Tibial nerve (tissue), 4 donors: ENCODE results near the gene EGF. TPM values are rescaled to one million over a fixed set of nuclear protein-coding genes. Genes with fewer than 3 reads are reported as not detected.

ENCODE experiments used
- DNase-seq, 2 donors: peaks; one replicate each; pipeline ENCODE4 v3.0.0-alpha.2; 2019; ENCODE audit warnings: low spot score in 2 of 2
- H3K27ac ChIP-seq, 4 donors: fragments of 200-600 bp; sonication (generic) in 3 of 4; one replicate each; pipeline ENCODE4 v1.5.1; 2017 to 2019; ENCODE audit warnings: mild to moderate bottlenecking in 1 of 4
- H3K27me3 ChIP-seq, 2 donors: fragments of 200-600 bp; sonication (generic) in 1 of 2; one replicate each; pipeline versions ENCODE4 v1.5.1 to v1.6.0; 2017 to 2019
- H3K36me3 ChIP-seq, 3 donors: fragments of 200-600 bp; sonication (generic); one replicate each; pipeline ENCODE4 v1.5.1; 2018 to 2019
- H3K4me1 ChIP-seq, 4 donors: fragments of 200-600 bp; sonication (generic) in 3 of 4; one replicate each; pipeline ENCODE4 v1.5.1; 2017 to 2019
- H3K4me3 ChIP-seq, 4 donors: fragments of 200-600 bp; sonication (generic) in 3 of 4; one replicate each; pipeline ENCODE4 v1.5.1; 2017 to 2019; ENCODE audit warnings: mild to moderate bottlenecking in 1 of 4, moderate library complexity in 1 of 4
- H3K9me3 ChIP-seq, 4 donors: fragments of 200-600 bp; sonication (generic) in 3 of 4; one replicate each; pipeline ENCODE4 v1.5.1; 2017 to 2019
- EP300 ChIP-seq, 2 donors: sonication (generic); formaldehyde crosslinking; IDR thresholded peaks; one replicate each; pipeline ENCODE4 v1.6.1; 2017; ENCODE audit warnings: antibody characterized with exemption in 2 of 2, mild to moderate bottlenecking in 1 of 2
- POLR2A ChIP-seq, 2 donors: fragments of 450-650 bp; IDR thresholded peaks; one replicate each; pipeline ENCODE4 v1.6.1; 2017; ENCODE audit warnings: antibody characterized with exemption in 2 of 2, mild to moderate bottlenecking in 2 of 2, moderate library complexity in 2 of 2
- WGBS, 2 donors: methylation state at CpG; one replicate each; pipeline ENCODE4 v1.1.5; 2018; 5-methylcytosine and 5-hydroxymethylcytosine counted together
- small RNA-seq: library from RNA; depleted of rRNA; stranded (forward); fragments of <200 nt; gene quantifications from one replicate; pipeline ENCODE3, GENCODE V24; 2016
- total RNA-seq, 4 donors: library from RNA; depleted of rRNA; stranded (reverse); fragments of >200 nt; gene quantifications; one replicate each; pipeline ENCODE4 v1.1.0, GENCODE V29; 2016
- TF ChIP-seq, protein P1 (sequence below), 5 experiments: fragments of 200-600 bp in 3 of 5; fragments of 450-650 bp in 2 of 5; sonication (generic) in 3 of 5; IDR thresholded peaks; one replicate each; pipeline ENCODE4 v1.5.1; 2016 to 2019; ENCODE audit warnings: antibody characterized with exemption in 5 of 5, mild to moderate bottlenecking in 3 of 5, moderate library complexity in 2 of 5

Gene EGF
- total RNA-seq, 4 donors from 2014 or later: 0.42 to 1.6 TPM; not detected in 2

DNA sequence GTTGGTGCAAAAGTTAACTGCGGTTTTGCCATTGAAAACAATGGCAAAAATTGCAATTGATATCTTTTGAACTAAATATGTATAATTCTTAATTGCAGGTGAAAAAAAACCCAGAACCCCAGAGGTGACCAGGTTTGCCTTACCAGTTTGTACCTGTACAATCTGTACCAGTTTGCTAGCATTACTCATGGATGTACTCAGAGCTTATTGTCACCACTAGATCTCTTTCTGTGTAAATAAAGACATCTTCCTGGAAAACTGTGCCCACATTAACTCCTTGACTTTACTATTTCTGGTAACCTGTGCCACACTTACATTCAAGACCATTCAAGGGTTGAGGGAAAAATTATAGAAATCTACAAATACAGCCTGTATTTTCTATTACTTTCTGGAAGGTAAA is 146.0 kb downstream of the EGF start:
- Histone ChIP-seq H3K27me3 (no peaks in the 10 kb centered on the region), H3K36me3 (no peaks in the 10 kb centered on the region), H3K9me3 (no peaks in the 10 kb centered on the region), H3K4me3 (no peak overlapping the region), H3K4me1 (peaks cover 0 to 18% (median 5%) of the 10 kb centered on the region in 4 donors), H3K27ac (no peak overlapping the region)
- TF ChIP-seq POLR2A (IDR thresholded peaks at IDR 0.05): no peak
- no peak for TF ChIP-seq EP300 (IDR thresholded peaks at IDR 0.05)
- TF ChIP-seq, protein P1, sequence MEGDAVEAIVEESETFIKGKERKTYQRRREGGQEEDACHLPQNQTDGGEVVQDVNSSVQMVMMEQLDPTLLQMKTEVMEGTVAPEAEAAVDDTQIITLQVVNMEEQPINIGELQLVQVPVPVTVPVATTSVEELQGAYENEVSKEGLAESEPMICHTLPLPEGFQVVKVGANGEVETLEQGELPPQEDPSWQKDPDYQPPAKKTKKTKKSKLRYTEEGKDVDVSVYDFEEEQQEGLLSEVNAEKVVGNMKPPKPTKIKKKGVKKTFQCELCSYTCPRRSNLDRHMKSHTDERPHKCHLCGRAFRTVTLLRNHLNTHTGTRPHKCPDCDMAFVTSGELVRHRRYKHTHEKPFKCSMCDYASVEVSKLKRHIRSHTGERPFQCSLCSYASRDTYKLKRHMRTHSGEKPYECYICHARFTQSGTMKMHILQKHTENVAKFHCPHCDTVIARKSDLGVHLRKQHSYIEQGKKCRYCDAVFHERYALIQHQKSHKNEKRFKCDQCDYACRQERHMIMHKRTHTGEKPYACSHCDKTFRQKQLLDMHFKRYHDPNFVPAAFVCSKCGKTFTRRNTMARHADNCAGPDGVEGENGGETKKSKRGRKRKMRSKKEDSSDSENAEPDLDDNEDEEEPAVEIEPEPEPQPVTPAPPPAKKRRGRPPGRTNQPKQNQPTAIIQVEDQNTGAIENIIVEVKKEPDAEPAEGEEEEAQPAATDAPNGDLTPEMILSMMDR (IDR thresholded peaks at IDR 0.05): no peak
- DNase-seq: no peak
- WGBS, 2 donors: 97 to 100% methylated on average over 1 of the region's 1 CpG

DNA sequence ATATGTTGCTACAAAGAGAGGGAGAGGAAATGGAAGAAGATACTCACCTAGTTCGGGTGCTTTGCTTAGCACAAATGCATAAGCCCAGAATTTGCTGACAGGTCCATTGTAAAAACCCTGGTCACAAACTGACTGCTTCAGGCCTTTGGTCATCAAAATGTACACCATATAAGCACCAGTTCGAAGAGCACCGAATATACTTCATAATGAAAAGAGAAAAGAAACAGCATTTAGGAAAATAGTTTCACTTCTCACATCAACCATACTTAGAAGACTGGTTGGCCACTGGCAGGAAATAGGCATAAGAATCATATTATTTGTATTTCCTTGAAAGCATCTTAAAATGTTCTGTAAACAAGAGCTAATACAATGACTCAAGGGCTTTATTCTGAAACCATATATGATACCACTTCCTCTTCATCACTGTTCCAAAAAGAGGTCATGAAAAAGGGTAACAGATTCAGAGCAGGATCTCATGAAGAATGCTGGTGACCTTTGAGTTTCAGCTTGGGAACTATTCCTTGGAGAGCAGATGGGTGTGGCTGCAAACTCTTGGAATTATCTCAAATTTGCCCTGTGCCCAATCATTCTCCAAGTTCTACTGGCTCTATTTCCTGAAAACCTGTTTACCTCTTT is 147.0 kb downstream of the EGF start:
- no peak overlapping the region for H3K4me3 ChIP-seq
- no peak overlapping the region for H3K27ac ChIP-seq
- H3K36me3 ChIP-seq: no peaks in the 10 kb centered on the region
- peaks cover 0 to 18% (median 5%) of the 10 kb centered on the region in 4 donors for H3K4me1 ChIP-seq
- DNase-seq: no peak
- 73 to 81% methylated on average over 3 of the region's 3 CpGs for WGBS, 2 donors
- no peaks in the 10 kb centered on the region for H3K27me3 ChIP-seq
- H3K9me3 ChIP-seq: no peaks in the 10 kb centered on the region
- TF ChIP-seq, protein P1 (IDR thresholded peaks at IDR 0.05): no peak
- TF ChIP-seq POLR2A (IDR thresholded peaks at IDR 0.05) (no peak), EP300 (IDR thresholded peaks at IDR 0.05) (no peak)

DNA sequence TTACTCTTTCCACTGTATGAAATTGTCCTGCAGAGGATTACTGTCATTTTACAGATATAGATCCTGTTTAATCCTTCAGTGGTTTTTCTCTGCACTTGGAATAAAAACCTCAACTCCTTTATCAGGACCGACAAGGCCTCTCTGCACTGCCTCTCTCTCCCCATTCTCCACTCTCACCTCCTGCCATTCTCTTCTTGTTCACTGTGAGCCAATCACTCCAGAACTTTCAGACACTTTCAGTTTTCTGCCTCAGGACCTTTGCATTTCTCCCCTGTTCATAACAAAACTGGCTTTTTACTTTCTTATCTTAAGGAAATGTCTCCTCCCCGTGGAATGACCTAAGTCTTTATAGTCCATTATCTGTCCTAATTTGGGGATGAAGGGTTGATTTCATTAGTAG is 148.4 kb downstream of the EGF start:
- Histone ChIP-seq H3K4me3 (no peak overlapping the region), H3K36me3 (no peaks in the 10 kb centered on the region), H3K4me1 (peaks cover 0 to 18% (median 5%) of the 10 kb centered on the region in 4 donors), H3K9me3 (no peaks in the 10 kb centered on the region), H3K27ac (no peak overlapping the region), H3K27me3 (no peaks in the 10 kb centered on the region)
- WGBS, 2 donors: 88% methylated on average over 2 of the region's 2 CpGs
- no peak for DNase-seq
- TF ChIP-seq POLR2A (IDR thresholded peaks at IDR 0.05): no peak
- TF ChIP-seq, protein P1 (IDR thresholded peaks at IDR 0.05): no peak
- no peak for TF ChIP-seq EP300 (IDR thresholded peaks at IDR 0.05)

Small RNA genes within 50 kb of the gene (small RNA-seq; reads per million reads assigned to genes)
- gene RNU6-35P: not detected

Other genes with a start within 250 kb of the EGF start
- 10 to 100 TPM; 10.0 to 18.0 (median 13.7) TPM for gene CASP6, start 209.4 kb upstream of the EGF start, total RNA-seq
- 10 to 100 TPM; 17.8 to 27.0 (median 22.4) TPM for gene PLA2G12A, start 182.8 kb upstream of the EGF start, total RNA-seq
- gene CFI, start 110.9 kb upstream of the EGF start, total RNA-seq: 10 to 100 TPM; 23.7 to 34.3 (median 26.6) TPM
- gene GAR1, start 97.1 kb upstream of the EGF start, total RNA-seq: 1 to 10 TPM; 6.3 to 9.0 (median 6.8) TPM
- gene RRH, start 84.9 kb upstream of the EGF start, total RNA-seq: under 1 TPM in 1 of 4 donors, not detected in 3; 0.22 TPM
- gene LRIT3, start 64.8 kb upstream of the EGF start, total RNA-seq: under 1 TPM; 0.21 to 0.60 (median 0.51) TPM